GM19395 (cell line): ENCODE data around the gene FOXJ3.

Experiments used
- ATAC-seq: cut with Tn5 transposase; IDR thresholded peaks from one replicate; pipeline ENCODE4 v1.9.1; 2021; ENCODE audit warnings: mild to moderate bottlenecking, moderate library complexity; ENCODE audit not compliant: unreplicated experiment

FOXJ3 gene

GRCh38 chr1:42146626-42147320 lies 188.3 kb downstream of the FOXJ3 start:
- no peak for ATAC-seq

- no peak for ATAC-seq
Measured at GRCh38 chr1:42145764-42146625, 189.0 kb downstream of the FOXJ3 start.

- no peak for ATAC-seq
Measured at GRCh38 chr1:42145389-42145716, 189.7 kb downstream of the FOXJ3 start.

GRCh38 chr1:42144711-42145388 lies 190.2 kb downstream of the FOXJ3 start:
- no peak for ATAC-seq

GRCh38 chr1:42143896-42144710 lies 190.9 kb downstream of the FOXJ3 start:
- ATAC-seq: no peak

GRCh38 chr1:42142894-42143675 lies 191.9 kb downstream of the FOXJ3 start:
- ATAC-seq: no peak

GRCh38 chr1:42141978-42142377 lies 193.1 kb downstream of the FOXJ3 start:
- ATAC-seq: no peak

- ATAC-seq: no peak
Measured at GRCh38 chr1:42140191-42140590, 194.8 kb downstream of the FOXJ3 start.

- no peak for ATAC-seq
Measured at GRCh38 chr1:42139444-42139843, 195.6 kb downstream of the FOXJ3 start.

- no peak for ATAC-seq
Measured at GRCh38 chr1:42138586-42138985, 196.4 kb downstream of the FOXJ3 start.

GRCh38 chr1:42137766-42138165 lies 197.3 kb downstream of the FOXJ3 start:
- no peak for ATAC-seq

- ATAC-seq: no peak
Measured at GRCh38 chr1:42136466-42136865, 198.6 kb downstream of the FOXJ3 start.

GRCh38 chr1:42135426-42135825 lies 199.6 kb downstream of the FOXJ3 start:
- ATAC-seq: no peak

GRCh38 chr1:42133809-42134526 lies 201.1 kb downstream of the FOXJ3 start:
- ATAC-seq: no peak

- ATAC-seq: no peak
Measured at GRCh38 chr1:42133390-42133789, 201.6 kb downstream of the FOXJ3 start.

GRCh38 chr1:42130061-42130660 lies 204.9 kb downstream of the FOXJ3 start:
- no peak for ATAC-seq

GRCh38 chr1:42128964-42129363 lies 206.1 kb downstream of the FOXJ3 start:
- no peak for ATAC-seq

GRCh38 chr1:42128499-42128898 lies 206.5 kb downstream of the FOXJ3 start:
- no peak for ATAC-seq

- no peak for ATAC-seq
Measured at GRCh38 chr1:42127767-42128166, 207.3 kb downstream of the FOXJ3 start.
